IMR-90 (cell line): ENCODE data around the gene CBX3. TPM values are rescaled to one million over a fixed set of nuclear protein-coding genes. Genes with fewer than 3 reads are reported as not detected.
A peak's percentile ranks its signal among the peaks of the same experiment; 100 is the strongest.

Experiments used
- ATAC-seq: fragments of 200-7000 bp; cut with Tn5 transposase; 2 replicates; pipeline ENCODE4 v1.9.1; 2020; ENCODE audit warnings: low read depth, mild to moderate bottlenecking, moderate library complexity
- BruUV-seq: library from RNA; stranded (reverse); fragments of 400-500 nt; replicated peaks from 2 replicates; lab custom pipeline; 2021; lab: Mats Ljungman, UMichigan
- CTCF ChIA-PET: fragments of 300-600 bp; formaldehyde crosslinking; extraction: SDS; loops from one replicate; lab custom pipeline; 2021; ENCODE audit warnings: antibody characterized with exemption; lab: Yijun Ruan, JAX
- POLR2A ChIA-PET: fragments of 300-600 bp; sonication (Branson Sonifier 250); formaldehyde crosslinking; loops from one replicate; lab custom pipeline; 2022; ENCODE audit warnings: antibody characterized with exemption; ENCODE audit not compliant: unreplicated experiment; lab: Charles Lee
- DNase-seq: peaks from one replicate; pipeline ENCODE4 v3.0.0; 2013
- H2AFZ ChIP-seq: replicated peaks from 2 replicates; pipeline ENCODE3; 2013; ENCODE audit warnings: low read length, mild to moderate bottlenecking; ENCODE audit not compliant: poor library complexity
- H2AK5ac ChIP-seq: 2 replicates; pipeline ENCODE4 v1.6.1; 2013; ENCODE audit warnings: low read depth, low read length, inconsistent platforms
- H2AK9ac ChIP-seq: replicated peaks from 2 replicates; pipeline ENCODE3; 2013; ENCODE audit warnings: mild to moderate bottlenecking, low read depth, low read length, moderate library complexity; ENCODE audit not compliant: poor library complexity
- H2BK120ac ChIP-seq: 2 replicates; pipeline ENCODE4 v1.6.1; 2013; ENCODE audit warnings: low read depth, low read length, inconsistent platforms
- H2BK15ac ChIP-seq: 3 replicates; pipeline ENCODE4 v1.6.1; 2013; ENCODE audit warnings: low read depth, low read length, inconsistent platforms
- H2BK20ac ChIP-seq: 2 replicates; pipeline ENCODE4 v1.6.1; 2013; ENCODE audit warnings: low read depth, mild to moderate bottlenecking, inconsistent platforms, low read length, moderate library complexity
- H2BK5ac ChIP-seq: 2 replicates; pipeline ENCODE4 v1.6.1; 2013; ENCODE audit warnings: mild to moderate bottlenecking, low read depth, low read length, inconsistent platforms; ENCODE audit not compliant: poor library complexity, severe bottlenecking
- H3K14ac ChIP-seq: replicated peaks from 2 replicates; pipeline ENCODE4 v1.6.1; 2013; ENCODE audit warnings: low read depth, low read length, inconsistent platforms
- H3K18ac ChIP-seq: 2 replicates; pipeline ENCODE4 v1.6.1; 2013; ENCODE audit warnings: low read depth, low read length, control low read depth
- H3K23ac ChIP-seq: 2 replicates; pipeline ENCODE4 v1.6.1; 2013; ENCODE audit warnings: low read depth, low read length, inconsistent platforms
- H3K27ac ChIP-seq: 2 replicates; pipeline ENCODE4 v1.5.1; 2013; ENCODE audit warnings: mild to moderate bottlenecking, control low read depth, low read length; ENCODE audit not compliant: insufficient read depth
- H3K27me3 ChIP-seq: 2 replicates; pipeline ENCODE4 v1.6.1; 2013; ENCODE audit warnings: low read length; ENCODE audit not compliant: control insufficient read depth, insufficient read depth
- H3K36me3 ChIP-seq: 2 replicates; pipeline ENCODE4 v1.6.1; 2013; ENCODE audit warnings: low read length, mixed read lengths; ENCODE audit not compliant: control insufficient read depth, insufficient read depth
- H3K4ac ChIP-seq: 2 replicates; pipeline ENCODE4 v1.6.1; 2013; ENCODE audit warnings: low read depth, low read length, inconsistent platforms
- H3K4me1 ChIP-seq: 2 replicates; pipeline ENCODE4 v1.6.1; 2013; ENCODE audit warnings: low read length, mixed read lengths; ENCODE audit not compliant: control insufficient read depth, insufficient read depth
- H3K4me2 ChIP-seq: 2 replicates; pipeline ENCODE4 v1.6.1; 2013; ENCODE audit warnings: low read depth, mild to moderate bottlenecking, control low read depth, low read length, moderate library complexity
- H3K4me3 ChIP-seq: 2 replicates; pipeline ENCODE4 v1.5.1; 2013; ENCODE audit warnings: low read depth, mild to moderate bottlenecking, control low read depth, low read length, moderate library complexity; ENCODE audit not compliant: insufficient read depth
- H3K56ac ChIP-seq: 2 replicates; pipeline ENCODE4 v1.6.1; 2013; ENCODE audit warnings: low read length, inconsistent platforms; ENCODE audit not compliant: insufficient read depth; ENCODE audit errors: extremely low read depth
- H3K79me1 ChIP-seq, 2 experiments: 2 replicates each; pipeline ENCODE4 v1.6.1; 2013; ENCODE audit warnings: low read length in 2 of 2, inconsistent platforms in 1 of 2, low read depth in 1 of 2
- H3K9ac ChIP-seq: 2 replicates; pipeline ENCODE4 v1.6.1; 2013; ENCODE audit warnings: low read depth, low read length, control low read depth
- H3K9me1 ChIP-seq: 2 replicates; pipeline ENCODE4 v1.6.1; 2013; ENCODE audit warnings: low read length, inconsistent platforms; ENCODE audit not compliant: insufficient read depth
- H3K9me3 ChIP-seq: 2 replicates; pipeline ENCODE4 v1.6.1; 2013; ENCODE audit warnings: low read length; ENCODE audit not compliant: control insufficient read depth, insufficient read depth
- H4K20me1 ChIP-seq: 2 replicates; pipeline ENCODE4 v1.6.1; 2013; ENCODE audit warnings: low read length, inconsistent platforms; ENCODE audit not compliant: insufficient read depth
- H4K5ac ChIP-seq: 2 replicates; pipeline ENCODE4 v1.6.1; 2013; ENCODE audit warnings: mild to moderate bottlenecking, low read depth, low read length, control low read depth
- H4K8ac ChIP-seq, 2 experiments: 2 replicates each; pipeline ENCODE4 v1.6.1; 2013; ENCODE audit warnings: low read depth in 2 of 2, low read length in 2 of 2, control low read depth in 1 of 2, inconsistent platforms in 1 of 2
- H4K91ac ChIP-seq: 2 replicates; pipeline ENCODE4 v1.6.1; 2013; ENCODE audit warnings: low read depth, low read length, inconsistent platforms; ENCODE audit not compliant: insufficient read depth
- BHLHE40 ChIP-seq: fragments of 150-350 bp; IDR thresholded peaks from 2 replicates; pipeline ENCODE4 v1.6.1; 2016; ENCODE audit warnings: mild to moderate bottlenecking, low read depth, low read length
- CEBPB ChIP-seq: IDR thresholded peaks from 2 replicates; pipeline ENCODE4 v1.6.1; 2012; ENCODE audit warnings: low read depth, low read length, improper control_type of control experiment
- FOS ChIP-seq: fragments of 150-350 bp; IDR thresholded peaks from 2 replicates; pipeline ENCODE4 v1.6.1; 2016; ENCODE audit warnings: low read depth, low read length
- MXI1 ChIP-seq: IDR thresholded peaks from 2 replicates; pipeline ENCODE4 v1.6.1; 2012; ENCODE audit warnings: low read depth, mild to moderate bottlenecking, low read length, moderate library complexity, borderline replicate concordance
- POLR2A ChIP-seq: IDR thresholded peaks from 2 replicates; pipeline ENCODE4 v1.6.1; 2012; ENCODE audit warnings: mild to moderate bottlenecking, low read depth, low read length
- RCOR1 ChIP-seq: IDR thresholded peaks from 2 replicates; pipeline ENCODE4 v1.6.1; 2012; ENCODE audit warnings: mild to moderate bottlenecking, low read length, improper control_type of control experiment; ENCODE audit not compliant: insufficient replicate concordance
- RFX5 ChIP-seq: IDR thresholded peaks from 2 replicates; pipeline ENCODE4 v1.8.0; 2012; ENCODE audit warnings: low read depth, mild to moderate bottlenecking, low read length, moderate library complexity
- SMC3 ChIP-seq: fragments of 150-350 bp; IDR thresholded peaks from 2 replicates; pipeline ENCODE4 v1.6.1; 2016; ENCODE audit warnings: low read depth, mild to moderate bottlenecking, antibody characterized with exemption, low read length, moderate library complexity
- USF2 ChIP-seq: fragments of 150-350 bp; IDR thresholded peaks from 2 replicates; pipeline ENCODE4 v1.6.1; 2017; ENCODE audit warnings: mild to moderate bottlenecking, antibody characterized with exemption, low read length, low read depth
- WGBS, 2 experiments: methylation state at CpG; one replicate each; pipeline versions ENCODE4 v1.1.5 to v1.1.7; 2013; ENCODE audit warnings: missing lambda C conversion rate in 2 of 2; ENCODE audit not compliant: insufficient read length in 1 of 2; ENCODE audit errors: extremely low coverage in 2 of 2; 5-methylcytosine and 5-hydroxymethylcytosine counted together
- dilution Hi-C: fragments of 300-500 bp; cut with HindIII; formaldehyde crosslinking; loops from one replicate; pipeline ENCODE4 v1.14.3; 2018; ENCODE audit warnings: low sequenced_read_pairs; ENCODE audit not compliant: unreplicated experiment
- in situ Hi-C: fragments of 300-500 bp; cut with MboI; formaldehyde crosslinking; loops from 3 replicates; pipeline ENCODE4 v1.14.3; 2019; ENCODE audit warnings: low sequenced_read_pairs, inconsistent platforms, mixed read lengths
- intact Hi-C: fragments of 100-400 bp; cut with micrococcal nuclease; formaldehyde crosslinking; loops from 2 replicates; pipeline ENCODE4 v1.10.0; 2022
- polyA plus RNA-seq, 3 experiments: library from polyadenylated mRNA; depleted of rRNA; stranded (reverse); fragments of >200 nt; gene quantifications; 2 replicates each; pipeline ENCODE4 v1.2.3, GENCODE V29; 2012; ENCODE audit warnings: low replicate concordance in 1 of 3
- total RNA-seq: library from RNA; depleted of rRNA; stranded (reverse); fragments of >200 nt; gene quantifications from 2 replicates; pipeline ENCODE4 v1.2.3, GENCODE V29; 2012
- TF ChIP-seq, protein P1 (sequence below): fragments of 150-350 bp; IDR thresholded peaks from 2 replicates; pipeline ENCODE4 v1.6.1; 2016; ENCODE audit warnings: low read depth, mild to moderate bottlenecking, low read length, moderate library complexity, borderline replicate concordance

CBX3 gene
- total and polyA plus RNA-seq, 2 of the 4 experiments (the other 2 are of a cell fraction): 38.2 to 76.5 TPM

GRCh38 chr7:26191974-26192479 lies 9.5 kb upstream of the CBX3 start:
- no peak overlapping the region for H3K4me3 ChIP-seq
- in situ Hi-C loops: loop anchor here (10.0 kb wide), 2 partner anchors 913 to 953 kb away; partner anchors contain the start of genes HOXA2, HOXA5 and HOXA6
- no peak overlapping the region for H4K8ac ChIP-seq
- H3K9me1 ChIP-seq: no peaks in the 10 kb centered on the region
- H2AFZ ChIP-seq: no peak overlapping the region
- no peak overlapping the region for H4K5ac ChIP-seq
- H3K23ac ChIP-seq: no peak overlapping the region
- H2BK20ac ChIP-seq: no peak overlapping the region
- peaks cover 90% of the 10 kb centered on the region for H4K20me1 ChIP-seq
- WGBS, 2 experiments: no CpG with 5 or more reads among the region's 1 CpG
- H2AK9ac ChIP-seq: no peak overlapping the region
- no peak overlapping the region for H3K56ac ChIP-seq
- dilution Hi-C loops: no loop called here
- H2BK15ac ChIP-seq: no peak overlapping the region
- ChIA-PET CTCF (interaction anchor here (0.6 to 1.3 kb wide), 2 partner anchors 9 to 79 kb away, joined by 3 to 9 read pairs; no protein-coding TSS in a partner anchor), POLR2A (no interaction called here)
- no peaks in the 10 kb centered on the region for H3K27me3 ChIP-seq
- H4K91ac ChIP-seq: no peak overlapping the region
- ATAC-seq: no peak
- no peak overlapping the region for H2BK5ac ChIP-seq
- H3K4ac ChIP-seq: no peak overlapping the region
- TSS peak; percentile 67 for BruUV-seq
- intact Hi-C loops: no loop called here
- peaks cover 56% of the 10 kb centered on the region for H3K36me3 ChIP-seq
- no peak overlapping the region for H2AK5ac ChIP-seq
- TF ChIP-seq, protein P1, sequence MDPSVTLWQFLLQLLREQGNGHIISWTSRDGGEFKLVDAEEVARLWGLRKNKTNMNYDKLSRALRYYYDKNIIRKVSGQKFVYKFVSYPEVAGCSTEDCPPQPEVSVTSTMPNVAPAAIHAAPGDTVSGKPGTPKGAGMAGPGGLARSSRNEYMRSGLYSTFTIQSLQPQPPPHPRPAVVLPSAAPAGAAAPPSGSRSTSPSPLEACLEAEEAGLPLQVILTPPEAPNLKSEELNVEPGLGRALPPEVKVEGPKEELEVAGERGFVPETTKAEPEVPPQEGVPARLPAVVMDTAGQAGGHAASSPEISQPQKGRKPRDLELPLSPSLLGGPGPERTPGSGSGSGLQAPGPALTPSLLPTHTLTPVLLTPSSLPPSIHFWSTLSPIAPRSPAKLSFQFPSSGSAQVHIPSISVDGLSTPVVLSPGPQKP: no peak
- TF ChIP-seq RFX5: no peak
- no peak for TF ChIP-seq FOS
- TF ChIP-seq SMC3: no peak
- no peak for TF ChIP-seq USF2
- no peak for TF ChIP-seq CEBPB
- TF ChIP-seq MXI1: no peak
- no peak for TF ChIP-seq RCOR1
- no peak for TF ChIP-seq POLR2A
- TF ChIP-seq BHLHE40: no peak
- H3K9ac ChIP-seq: no peak overlapping the region
- H2BK120ac ChIP-seq: no peak overlapping the region
- no peaks in the 10 kb centered on the region for H3K9me3 ChIP-seq
- H3K4me1 ChIP-seq: peaks cover 3% of the 10 kb centered on the region
- no peak for DNase-seq
- no peak overlapping the region for H3K18ac ChIP-seq
- no peak overlapping the region for H3K14ac ChIP-seq
- peaks cover 38 to 62% of the 10 kb centered on the region in 2 experiments for H3K79me1 ChIP-seq
- H3K27ac ChIP-seq: no peak overlapping the region
- no peak overlapping the region for H3K4me2 ChIP-seq
